Activated CD8-positive, alpha-beta memory T cell treated with anti-CD3 and anti-CD28 coated beads, Interleukin-2, amount 50 U/mL, for 48 hours (primary cell): ENCODE results near the gene SBK1.
"Not testable (repeated sequence)": the region's sequence is repeated elsewhere in the genome, so short reads cannot be mapped to it uniquely, and the experiment has no call there.

Experiments used
- DNase-seq: peaks from one replicate; pipeline ENCODE4 v3.0.0-alpha.2; 2020

Gene SBK1

GRCh38 chr16:28362600-28362999 lies 70.3 kb downstream of the SBK1 start:
- DNase-seq = not testable (repeated sequence)

GRCh38 chr16:28363408-28363807 lies 71.1 kb downstream of the SBK1 start, which contains the start of gene NPIPB6:
TSS of gene NPIPB6 (minus strand) at chr16:28363508. CDS start at chr16:28362822, 686 bp downstream.
- DNase-seq = not testable (repeated sequence)

- DNase-seq = not testable (repeated sequence)
These were observed 72.2 kb downstream of the SBK1 start for GRCh38 chr16:28364268-28365173.

GRCh38 chr16:28367926-28368325 lies 75.6 kb downstream of the SBK1 start:
- DNase-seq = not testable (repeated sequence)
